ENCODE results near the gene GRID1. TPM values are rescaled to one million over a fixed set of nuclear protein-coding genes. Genes with fewer than 3 reads are reported as not detected.

GRID1 gene
- total RNA-seq, 1 donor: not detected

- no peak for TF ChIP-seq CTCF (IDR thresholded peaks at IDR 0.05; ENCODE audit: insufficient read depth, low read depth, low read length)
Observed at GRCh38 chr10:85638797-85639196, 727.8 kb downstream of the GRID1 start.

GRCh38 chr10:85635650-85636049, 730.9 kb downstream of the GRID1 start:
- no peak overlapping the region for H3K4me3 ChIP-seq (ENCODE audit: low read depth, low read length)
- TF ChIP-seq CTCF (IDR thresholded peaks at IDR 0.05; ENCODE audit: insufficient read depth, low read depth, low read length): no peak
- DNase-seq (ENCODE audit: low read depth): no peak

More at GRCh38 chr10:85638797-85639196, 727.8 kb downstream of the GRID1 start:
- DNase-seq (ENCODE audit: low read depth): no peak
- no peak overlapping the region for H3K4me3 ChIP-seq (ENCODE audit: low read depth, low read length)

- no peak for TF ChIP-seq CTCF (IDR thresholded peaks at IDR 0.05; ENCODE audit: insufficient read depth, low read depth, low read length)
- H3K4me3 ChIP-seq (ENCODE audit: low read depth, low read length): no peak overlapping the region
- DNase-seq (ENCODE audit: low read depth): no peak
Observed at GRCh38 chr10:85624511-85624910, 742.1 kb downstream of the GRID1 start.

GRCh38 chr10:85623758-85624157, 742.8 kb downstream of the GRID1 start:
- no peak for TF ChIP-seq CTCF (IDR thresholded peaks at IDR 0.05; ENCODE audit: insufficient read depth, low read depth, low read length)
- no peak for DNase-seq (ENCODE audit: low read depth)
- H3K4me3 ChIP-seq (ENCODE audit: low read depth, low read length): no peak overlapping the region

GRCh38 chr10:85623342-85623741, 743.3 kb downstream of the GRID1 start:
- no peak for DNase-seq (ENCODE audit: low read depth)
- TF ChIP-seq CTCF (IDR thresholded peaks at IDR 0.05; ENCODE audit: insufficient read depth, low read depth, low read length): no peak
- no peak overlapping the region for H3K4me3 ChIP-seq (ENCODE audit: low read depth, low read length)

- no peak overlapping the region for H3K4me3 ChIP-seq (ENCODE audit: low read depth, low read length)
- TF ChIP-seq CTCF (IDR thresholded peaks at IDR 0.05; ENCODE audit: insufficient read depth, low read depth, low read length): no peak
Observed at GRCh38 chr10:85622425-85622824, 744.2 kb downstream of the GRID1 start.

GRCh38 chr10:85621562-85621961, 745.0 kb downstream of the GRID1 start:
- no peak for DNase-seq (ENCODE audit: low read depth)
- TF ChIP-seq CTCF (IDR thresholded peaks at IDR 0.05; ENCODE audit: insufficient read depth, low read depth, low read length): no peak
- no peak overlapping the region for H3K4me3 ChIP-seq (ENCODE audit: low read depth, low read length)

More at GRCh38 chr10:85622425-85622824, 744.2 kb downstream of the GRID1 start:
- no peak for DNase-seq (ENCODE audit: low read depth)

All from fibroblast of villous mesenchyme (primary cell).